ENCODE data around the gene TTC7B.

The TTC7B gene

GRCh38 chr14:90571149-90571947 is 244.9 kb downstream of the TTC7B start:
- DNase-seq (ENCODE audit: low read depth) = no peak
- no peak overlapping the region for H3K4me3 ChIP-seq (ENCODE audit: low read depth, low read length)
- TF ChIP-seq, protein P1, sequence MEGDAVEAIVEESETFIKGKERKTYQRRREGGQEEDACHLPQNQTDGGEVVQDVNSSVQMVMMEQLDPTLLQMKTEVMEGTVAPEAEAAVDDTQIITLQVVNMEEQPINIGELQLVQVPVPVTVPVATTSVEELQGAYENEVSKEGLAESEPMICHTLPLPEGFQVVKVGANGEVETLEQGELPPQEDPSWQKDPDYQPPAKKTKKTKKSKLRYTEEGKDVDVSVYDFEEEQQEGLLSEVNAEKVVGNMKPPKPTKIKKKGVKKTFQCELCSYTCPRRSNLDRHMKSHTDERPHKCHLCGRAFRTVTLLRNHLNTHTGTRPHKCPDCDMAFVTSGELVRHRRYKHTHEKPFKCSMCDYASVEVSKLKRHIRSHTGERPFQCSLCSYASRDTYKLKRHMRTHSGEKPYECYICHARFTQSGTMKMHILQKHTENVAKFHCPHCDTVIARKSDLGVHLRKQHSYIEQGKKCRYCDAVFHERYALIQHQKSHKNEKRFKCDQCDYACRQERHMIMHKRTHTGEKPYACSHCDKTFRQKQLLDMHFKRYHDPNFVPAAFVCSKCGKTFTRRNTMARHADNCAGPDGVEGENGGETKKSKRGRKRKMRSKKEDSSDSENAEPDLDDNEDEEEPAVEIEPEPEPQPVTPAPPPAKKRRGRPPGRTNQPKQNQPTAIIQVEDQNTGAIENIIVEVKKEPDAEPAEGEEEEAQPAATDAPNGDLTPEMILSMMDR (IDR thresholded peaks at IDR 0.05; ENCODE audit: low read depth, low read length, missing control alignments) = no peak

DNA sequence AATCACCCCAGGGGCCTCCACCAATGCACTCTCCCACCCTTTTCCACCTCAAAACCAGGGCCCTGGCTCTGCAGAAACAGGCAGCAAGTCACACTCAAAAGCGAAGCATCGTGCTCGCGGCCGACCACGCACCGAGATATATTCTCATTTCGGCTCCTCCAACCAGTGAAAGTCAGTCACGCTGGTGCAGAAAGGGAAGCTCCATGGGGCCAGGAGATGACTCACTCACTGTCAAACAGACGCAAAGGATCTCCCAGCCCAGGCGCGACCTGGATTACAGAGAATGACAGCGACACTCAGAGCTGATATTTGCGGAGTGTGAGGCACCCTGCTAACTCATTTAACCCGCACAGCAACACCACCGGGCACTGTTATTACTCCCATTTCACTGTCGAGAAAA is 245.8 kb downstream of the TTC7B start:
- H3K4me3 ChIP-seq (ENCODE audit: low read depth, low read length) = no peak overlapping the region
- DNase-seq (ENCODE audit: low read depth) = no peak
- TF ChIP-seq, protein P1 (IDR thresholded peaks at IDR 0.05; ENCODE audit: low read depth, low read length, missing control alignments) = no peak

DNA sequence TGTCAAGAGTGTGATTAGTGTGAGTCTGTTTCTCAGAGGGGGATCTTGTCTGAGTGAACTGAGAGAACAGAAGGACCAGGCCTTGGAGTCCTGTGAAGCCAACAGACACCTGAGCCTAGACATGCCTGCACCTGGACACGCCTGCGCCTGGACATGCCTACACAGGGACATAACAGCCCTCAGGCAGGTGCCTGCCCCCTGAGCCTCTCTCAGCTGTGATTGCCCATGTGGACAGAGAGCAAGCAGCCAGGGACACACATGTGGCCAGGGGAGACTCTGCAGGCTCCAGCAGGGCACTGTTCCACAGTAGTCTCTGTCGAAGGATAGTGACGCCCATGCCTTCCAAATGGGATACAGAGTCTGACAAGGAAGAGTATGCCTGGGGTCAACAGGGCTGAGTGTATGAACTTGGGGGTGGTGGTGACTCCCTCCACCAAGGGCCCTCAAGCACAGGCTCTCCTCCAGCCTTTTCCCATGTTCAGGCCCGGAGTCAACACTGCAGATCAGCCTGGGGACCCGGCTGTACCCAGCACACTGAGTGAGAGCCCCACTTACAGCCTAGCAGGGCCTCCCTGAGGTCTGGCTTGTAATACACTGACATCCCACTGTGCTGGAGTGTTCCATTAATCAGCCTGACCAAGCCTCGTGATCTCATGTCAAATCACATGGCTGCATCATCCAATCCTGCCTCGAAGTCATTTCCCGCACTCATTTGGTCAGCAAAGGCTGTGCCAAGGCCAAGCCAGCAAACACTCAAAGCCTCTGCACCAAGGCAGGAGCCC is 246.4 kb downstream of the TTC7B start:
- no peak overlapping the region for H3K4me3 ChIP-seq (ENCODE audit: low read depth, low read length)
- no peak for DNase-seq (ENCODE audit: low read depth)
- TF ChIP-seq, protein P1 (IDR thresholded peaks at IDR 0.05; ENCODE audit: low read depth, low read length, missing control alignments) = no peak

DNA sequence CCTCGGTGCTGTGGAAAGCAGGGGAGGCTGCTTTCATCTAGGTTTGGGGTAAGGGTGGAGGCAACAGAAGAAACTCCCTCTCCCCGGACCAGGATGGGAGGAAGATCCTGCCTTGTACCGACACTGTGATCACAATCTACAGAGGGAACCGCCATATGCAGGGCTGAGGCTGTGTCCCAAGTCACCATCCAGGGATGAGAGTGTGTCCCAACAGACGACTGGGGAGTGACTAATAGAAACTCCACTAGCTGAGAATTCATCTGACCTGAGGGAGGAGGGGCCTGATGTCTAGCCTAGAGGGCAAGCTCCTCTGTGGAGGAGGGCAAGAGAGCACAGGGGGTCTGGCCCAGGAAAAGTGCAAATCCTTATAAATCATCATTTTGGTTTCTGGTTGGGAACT is 247.0 kb downstream of the TTC7B start:
- TF ChIP-seq, protein P1 (IDR thresholded peaks at IDR 0.05; ENCODE audit: low read depth, low read length, missing control alignments) = no peak
- no peak overlapping the region for H3K4me3 ChIP-seq (ENCODE audit: low read depth, low read length)
- DNase-seq (ENCODE audit: low read depth) = no peak

DNA sequence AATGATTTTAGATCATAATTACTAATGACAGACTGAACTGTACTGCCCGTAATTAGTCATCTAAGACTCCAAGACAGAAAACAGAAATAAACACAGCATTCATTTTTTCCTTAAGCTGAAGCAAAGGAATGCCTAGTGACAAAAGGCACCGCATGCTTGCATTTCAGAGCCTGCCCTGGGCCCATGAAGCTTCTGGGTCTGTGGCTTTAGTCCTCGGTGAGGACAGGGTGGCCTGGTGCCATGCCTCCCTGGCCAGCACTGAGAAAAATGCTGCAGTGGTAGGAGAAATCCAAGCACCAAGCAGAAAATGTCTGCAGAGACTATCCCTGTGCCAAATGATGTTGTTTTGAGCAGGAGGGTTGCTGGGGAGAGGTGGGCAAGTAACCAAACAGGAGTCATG is 247.8 kb downstream of the TTC7B start:
- H3K4me3 ChIP-seq (ENCODE audit: low read depth, low read length) = no peak overlapping the region
- TF ChIP-seq, protein P1 (IDR thresholded peaks at IDR 0.05; ENCODE audit: low read depth, low read length, missing control alignments) = no peak
- DNase-seq (ENCODE audit: low read depth) = no peak

- TF ChIP-seq, protein P1 (IDR thresholded peaks at IDR 0.05; ENCODE audit: low read depth, low read length, missing control alignments) = no peak
- H3K4me3 ChIP-seq (ENCODE audit: low read depth, low read length) = no peak overlapping the region
- DNase-seq (ENCODE audit: low read depth) = no peak
These were observed 248.2 kb downstream of the TTC7B start for GRCh38 chr14:90567991-90568390.

Measured in GM12864 (cell line).